RWPE2 (cell line): ENCODE measurements around the gene CPD.

Experiments
- ATAC-seq: fragments of 200-7000 bp; cut with Tn5 transposase; 3 replicates; pipeline ENCODE4 v1.9.1; 2021; ENCODE audit warnings: low read depth
- DNase-seq: peaks from one replicate; pipeline ENCODE4 v3.0.0-alpha.2; 2020; ENCODE audit warnings: low spot score
- H3K27ac ChIP-seq: fragments of 450-650 bp; 2 replicates; pipeline ENCODE4 v1.5.1; 2017; ENCODE audit warnings: mild to moderate bottlenecking; ENCODE audit not compliant: poor library complexity, severe bottlenecking
- H3K27me3 ChIP-seq: fragments of 250-450 bp; sonication (Bioruptor Pico); 2 replicates; pipeline ENCODE4 v1.5.1; 2021; ENCODE audit warnings: mild to moderate bottlenecking, moderate library complexity; ENCODE audit not compliant: insufficient read depth, poor library complexity, severe bottlenecking
- H3K36me3 ChIP-seq: fragments of 250-450 bp; sonication (Bioruptor Pico); 2 replicates; pipeline ENCODE4 v1.5.1; 2020; ENCODE audit warnings: low read depth, mild to moderate bottlenecking, moderate library complexity
- H3K4me1 ChIP-seq: fragments of 250-450 bp; sonication (Bioruptor Pico); 2 replicates; pipeline ENCODE4 v1.5.1; 2021; ENCODE audit warnings: mild to moderate bottlenecking, moderate library complexity; ENCODE audit not compliant: insufficient read depth, poor library complexity, severe bottlenecking
- H3K4me3 ChIP-seq: fragments of 250-450 bp; sonication (Bioruptor Pico); 2 replicates; pipeline ENCODE4 v1.5.1; 2021; ENCODE audit warnings: mild to moderate bottlenecking, moderate library complexity; ENCODE audit not compliant: severe bottlenecking
- H3K9me3 ChIP-seq: fragments of 250-450 bp; sonication (Bioruptor Pico); 2 replicates; pipeline ENCODE4 v1.5.1; 2021; ENCODE audit warnings: mild to moderate bottlenecking, moderate library complexity; ENCODE audit not compliant: severe bottlenecking
- TF ChIP-seq, protein P1 (sequence below): fragments of 450-650 bp; IDR thresholded peaks from one replicate; pipeline ENCODE4 v1.5.1; 2017; ENCODE audit warnings: mild to moderate bottlenecking, moderate library complexity; ENCODE audit not compliant: poor library complexity, severe bottlenecking

Gene CPD

DNA sequence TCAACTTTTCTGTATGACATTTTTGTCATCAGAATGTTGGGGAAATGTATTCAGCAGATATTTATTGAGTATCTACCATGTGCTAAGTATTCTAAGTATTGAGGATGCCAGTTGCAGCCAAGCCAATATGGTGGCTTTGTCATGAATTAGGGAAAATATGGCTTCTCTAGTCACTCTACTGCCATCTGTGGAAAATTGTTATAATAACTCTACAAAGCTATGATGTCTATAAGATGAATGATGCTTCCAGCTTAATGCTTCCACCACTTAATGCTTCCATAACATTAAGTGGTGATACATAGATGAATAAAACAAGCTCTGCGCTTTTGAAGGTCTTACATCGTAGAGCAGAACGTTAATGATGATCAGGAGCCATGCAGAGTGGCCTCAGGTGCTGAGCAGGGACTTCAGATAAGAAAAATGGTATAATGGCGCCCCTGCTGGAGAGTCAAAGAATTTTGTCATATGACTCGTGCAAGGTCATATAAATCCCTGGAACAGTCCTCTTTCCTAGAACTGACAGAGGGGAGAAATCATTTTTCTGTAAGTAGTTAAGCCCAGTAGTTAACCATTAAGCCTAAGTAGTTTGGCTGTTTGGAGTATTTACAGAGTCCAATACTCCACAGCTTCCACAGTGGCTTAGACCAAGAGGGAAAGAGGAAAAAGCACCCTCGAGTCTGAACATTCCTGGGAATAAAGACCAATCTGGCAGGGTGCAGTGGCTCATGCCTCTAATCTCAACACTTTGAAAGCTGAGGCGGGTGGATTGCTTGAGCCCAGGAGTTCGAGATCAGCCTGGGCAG, 42.2 kb upstream of the CPD start:
- TF ChIP-seq, protein P1, sequence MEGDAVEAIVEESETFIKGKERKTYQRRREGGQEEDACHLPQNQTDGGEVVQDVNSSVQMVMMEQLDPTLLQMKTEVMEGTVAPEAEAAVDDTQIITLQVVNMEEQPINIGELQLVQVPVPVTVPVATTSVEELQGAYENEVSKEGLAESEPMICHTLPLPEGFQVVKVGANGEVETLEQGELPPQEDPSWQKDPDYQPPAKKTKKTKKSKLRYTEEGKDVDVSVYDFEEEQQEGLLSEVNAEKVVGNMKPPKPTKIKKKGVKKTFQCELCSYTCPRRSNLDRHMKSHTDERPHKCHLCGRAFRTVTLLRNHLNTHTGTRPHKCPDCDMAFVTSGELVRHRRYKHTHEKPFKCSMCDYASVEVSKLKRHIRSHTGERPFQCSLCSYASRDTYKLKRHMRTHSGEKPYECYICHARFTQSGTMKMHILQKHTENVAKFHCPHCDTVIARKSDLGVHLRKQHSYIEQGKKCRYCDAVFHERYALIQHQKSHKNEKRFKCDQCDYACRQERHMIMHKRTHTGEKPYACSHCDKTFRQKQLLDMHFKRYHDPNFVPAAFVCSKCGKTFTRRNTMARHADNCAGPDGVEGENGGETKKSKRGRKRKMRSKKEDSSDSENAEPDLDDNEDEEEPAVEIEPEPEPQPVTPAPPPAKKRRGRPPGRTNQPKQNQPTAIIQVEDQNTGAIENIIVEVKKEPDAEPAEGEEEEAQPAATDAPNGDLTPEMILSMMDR = peak; percentile 74
- no peak overlapping the region for H3K4me3 ChIP-seq
- ATAC-seq (no peak), DNase-seq (no peak)
- H3K36me3 ChIP-seq = no peaks in the 10 kb centered on the region
- H3K27me3 ChIP-seq = no peaks in the 10 kb centered on the region
- H3K9me3 ChIP-seq = no peaks in the 10 kb centered on the region
- H3K4me1 ChIP-seq = peaks cover 10% of the 10 kb centered on the region
- H3K27ac ChIP-seq = no peak overlapping the region

DNA sequence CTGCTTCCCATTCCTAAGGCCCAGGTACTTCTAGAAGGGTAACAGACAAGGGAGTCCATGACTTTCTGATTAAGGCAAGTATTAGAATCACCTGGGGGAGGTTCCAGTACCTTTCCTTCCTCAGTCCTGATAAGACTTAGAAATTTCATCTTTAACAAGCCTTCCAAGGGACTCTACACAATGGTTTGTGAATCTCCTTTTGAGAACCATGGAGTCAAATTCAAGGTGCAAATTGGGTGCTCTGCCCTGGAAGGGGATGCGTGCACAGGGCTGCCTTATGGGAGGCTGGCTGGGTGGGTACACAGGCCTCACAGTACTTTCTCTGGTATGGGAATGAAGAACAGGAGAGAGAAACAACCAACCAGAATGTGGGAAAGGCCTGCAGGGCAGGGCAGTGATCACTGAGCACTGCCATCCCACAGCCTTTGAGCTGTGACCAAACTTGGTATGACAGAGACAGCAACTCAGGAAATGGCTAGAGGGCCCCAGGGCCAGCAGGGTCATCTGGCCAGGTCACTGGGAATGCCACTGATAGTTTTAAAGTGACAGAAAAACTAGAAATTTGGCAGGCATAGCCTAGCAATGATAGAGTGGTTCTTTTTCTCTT, 41.2 kb upstream of the CPD start:
- ATAC-seq (no peak), DNase-seq (no peak)
- no peaks in the 10 kb centered on the region for H3K27me3 ChIP-seq
- no peaks in the 10 kb centered on the region for H3K9me3 ChIP-seq
- no peak overlapping the region for H3K4me3 ChIP-seq
- no peak overlapping the region for H3K27ac ChIP-seq
- peaks cover 10% of the 10 kb centered on the region for H3K4me1 ChIP-seq
- H3K36me3 ChIP-seq = no peaks in the 10 kb centered on the region
- TF ChIP-seq, protein P1 = no peak

DNA sequence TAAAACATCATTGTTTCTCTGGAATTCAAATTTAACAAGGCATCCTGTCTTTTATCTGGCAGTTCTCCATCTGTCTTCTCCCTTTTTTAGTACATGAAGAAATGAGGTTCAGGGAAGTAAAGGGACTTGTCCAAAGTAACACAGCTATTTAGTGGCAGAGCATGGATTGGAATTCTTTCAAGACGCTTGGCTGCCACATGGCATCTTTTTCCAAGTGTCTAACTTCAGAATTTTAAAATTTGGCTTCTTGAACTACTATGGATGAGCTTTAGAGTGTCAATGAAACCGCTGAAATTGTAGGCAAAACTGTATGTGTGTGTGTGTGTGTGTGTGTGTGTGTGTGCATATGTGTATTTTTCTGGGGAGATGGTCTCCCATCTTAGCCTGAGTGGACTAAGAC, 39.6 kb upstream of the CPD start:
- TF ChIP-seq, protein P1 = no peak
- Histone ChIP-seq H3K27me3 (no peaks in the 10 kb centered on the region), H3K36me3 (no peaks in the 10 kb centered on the region), H3K9me3 (no peaks in the 10 kb centered on the region), H3K27ac (no peak overlapping the region), H3K4me1 (peaks cover 10% of the 10 kb centered on the region), H3K4me3 (no peak overlapping the region)
- ATAC-seq (no peak), DNase-seq (no peak)

DNA sequence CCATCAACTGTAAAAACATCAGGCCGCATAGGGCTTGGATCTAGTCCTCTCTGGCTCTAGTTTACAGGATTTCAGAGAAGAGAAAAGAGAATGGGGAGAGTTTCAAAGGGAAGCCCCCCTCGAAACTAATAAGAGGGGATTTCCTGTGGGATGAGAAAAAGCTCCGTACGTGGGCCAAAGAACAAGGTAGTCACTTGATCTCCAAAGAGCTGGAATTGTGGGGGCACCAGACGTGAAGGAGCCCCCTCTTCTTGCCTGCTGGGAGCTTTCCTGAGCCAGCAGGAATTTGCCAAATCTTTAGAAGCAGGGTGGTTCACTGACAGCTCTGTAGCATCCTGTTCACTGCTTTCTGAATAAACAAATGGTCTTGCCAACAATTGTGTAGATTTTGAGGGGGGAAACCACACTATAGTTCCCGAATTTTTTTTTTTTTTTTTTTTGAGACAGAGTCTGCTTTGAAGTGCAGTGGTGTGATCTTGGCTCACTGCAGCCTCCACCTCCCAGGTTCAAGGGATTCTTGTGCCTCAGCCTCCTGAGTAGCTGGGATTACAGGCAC, 37.8 kb upstream of the CPD start:
- Histone ChIP-seq H3K4me3 (no peak overlapping the region), H3K27me3 (no peaks in the 10 kb centered on the region), H3K4me1 (peaks cover 28% of the 10 kb centered on the region), H3K9me3 (no peaks in the 10 kb centered on the region), H3K27ac (peak overlapping the region; percentile 53), H3K36me3 (no peaks in the 10 kb centered on the region)
- no peak for DNase-seq
- no peak for ATAC-seq
- TF ChIP-seq, protein P1 = no peak
